ENCODE data around the gene RFNG. TPM values are rescaled to one million over a fixed set of nuclear protein-coding genes. Genes with fewer than 3 reads are reported as not detected.

The RFNG gene
- total and polyA plus RNA-seq, 2 of the 13 experiments (the other 11 are each of a cell fraction or from before 2014, with no cell fraction given), result 61.4 to 64.0 TPM

GRCh38 chr17:82065638-82066303, 14.2 kb upstream of the RFNG start, which contains the start of gene DUS1L (continued):
- TF ChIP-seq MYPOP (CRISPR knock-in tag; IDR thresholded peaks at IDR 0.05), result no peak; the same call in 1 of the 2 replicates
- peak; percentile 88 for TF ChIP-seq KDM5A (IDR thresholded peaks at IDR 0.05; ENCODE audit: borderline replicate concordance, low read length)
- TF ChIP-seq ATF5 (CRISPR knock-in tag; IDR thresholded peaks at IDR 0.05; ENCODE audit: low read depth), result 0 out of 2 replicates have a peak, but pooled peaks have one; percentile 39
- peak; percentile 91 for TF ChIP-seq MAX (IDR thresholded peaks at IDR 0.05)
- TF ChIP-seq ZNF792 (CRISPR knock-in tag; IDR thresholded peaks at IDR 0.05), result peak; percentile 89
- TF ChIP-seq TEF (CRISPR knock-in tag; IDR thresholded peaks at IDR 0.05), result no peak
- no peak for TF ChIP-seq FIP1L1 (IDR thresholded peaks at IDR 0.05; ENCODE audit: borderline replicate concordance, insufficient read depth, low read depth, low read length)
- TF ChIP-seq AHR (CRISPR knock-in tag; IDR thresholded peaks at IDR 0.05), result peak; percentile 94; the same call in 1 of the 2 replicates
- TF ChIP-seq SMYD3 (CRISPR knock-in tag; IDR thresholded peaks at IDR 0.05), result 0 out of 2 replicates have a peak, but pooled peaks have one; percentile 32
- no peak for TF ChIP-seq MBD4 (IDR thresholded peaks at IDR 0.05; ENCODE audit: borderline replicate concordance, low read length)
- no peak; the same call in 1 of the 2 replicates for TF ChIP-seq HOXA9 (CRISPR knock-in tag; IDR thresholded peaks at IDR 0.05; ENCODE audit: borderline replicate concordance)
- no peak for TF ChIP-seq PRDM15 (CRISPR knock-in tag; IDR thresholded peaks at IDR 0.05)
- peak; percentile 98 for TF ChIP-seq ZNF776 (CRISPR knock-in tag; IDR thresholded peaks at IDR 0.05)
